NCI-H82 treated with DMSO at 0.1 percent for 48 hours (cell line): ENCODE results near the gene TTR.

ENCODE experiments used
- DNase-seq: peaks from one replicate; lab custom pipeline; 2025; ENCODE audit not compliant: unreplicated experiment; lab: John Stamatoyannopoulos, UW

Gene TTR

GRCh38 chr18:31591628-31592027 lies at the start of gene TTR:
Gene TTR (plus strand): TSS chr18:31591877. CDS start chr18:31591903, 26 bp downstream.
- DNase-seq, result no peak

- no peak for DNase-seq
Observed at GRCh38 chr18:31546476-31546875, 45.2 kb upstream of the TTR start.

- no peak for DNase-seq
Observed at GRCh38 chr18:31548853-31549252, 42.8 kb upstream of the TTR start.

- DNase-seq, result no peak
Observed at GRCh38 chr18:31549416-31549815, 42.3 kb upstream of the TTR start.

- DNase-seq, result no peak
Observed at GRCh38 chr18:31551883-31552282, 39.8 kb upstream of the TTR start.

- DNase-seq, result no peak
Observed at GRCh38 chr18:31553800-31554199, 37.9 kb upstream of the TTR start.

GRCh38 chr18:31554776-31555175 lies 36.9 kb upstream of the TTR start:
- no peak for DNase-seq

- DNase-seq, result peak; percentile 35
Observed at GRCh38 chr18:31555971-31556747, 35.5 kb upstream of the TTR start.

- DNase-seq, result no peak
Observed at GRCh38 chr18:31557446-31557845, 34.2 kb upstream of the TTR start.

- no peak for DNase-seq
Observed at GRCh38 chr18:31558567-31558966, 33.1 kb upstream of the TTR start.

- no peak for DNase-seq
Observed at GRCh38 chr18:31562726-31563125, 29.0 kb upstream of the TTR start.

- DNase-seq, result no peak
Observed at GRCh38 chr18:31563778-31564177, 27.9 kb upstream of the TTR start.

- no peak for DNase-seq
Observed at GRCh38 chr18:31565345-31565744, 26.3 kb upstream of the TTR start.

- DNase-seq, result no peak
Observed at GRCh38 chr18:31565782-31566512, 25.7 kb upstream of the TTR start.

GRCh38 chr18:31566576-31567306 lies 24.9 kb upstream of the TTR start:
- DNase-seq, result no peak

- DNase-seq, result no peak
Observed at GRCh38 chr18:31572368-31572767, 19.3 kb upstream of the TTR start.

- no peak for DNase-seq
Observed at GRCh38 chr18:31573051-31573450, 18.6 kb upstream of the TTR start.

GRCh38 chr18:31574359-31574758 lies 17.3 kb upstream of the TTR start:
- DNase-seq, result no peak

- no peak for DNase-seq
Observed at GRCh38 chr18:31575515-31576257, 16.0 kb upstream of the TTR start.

- no peak for DNase-seq
Observed at GRCh38 chr18:31576670-31577069, 15.0 kb upstream of the TTR start.

- no peak for DNase-seq
Observed at GRCh38 chr18:31577195-31577594, 14.5 kb upstream of the TTR start.
